Erythroblast (primary cell): ENCODE data around the gene ASIC3.

Source experiments
- GATA1 ChIP-seq: IDR thresholded peaks from 2 replicates; pipeline ENCODE4 v1.6.1; 2011; ENCODE audit warnings: low read depth, mild to moderate bottlenecking, control low read depth, low read length, moderate library complexity
- POLR2A ChIP-seq: IDR thresholded peaks from 2 replicates; pipeline ENCODE4 v1.6.1; 2011; ENCODE audit warnings: mild to moderate bottlenecking, low read length

DNA sequence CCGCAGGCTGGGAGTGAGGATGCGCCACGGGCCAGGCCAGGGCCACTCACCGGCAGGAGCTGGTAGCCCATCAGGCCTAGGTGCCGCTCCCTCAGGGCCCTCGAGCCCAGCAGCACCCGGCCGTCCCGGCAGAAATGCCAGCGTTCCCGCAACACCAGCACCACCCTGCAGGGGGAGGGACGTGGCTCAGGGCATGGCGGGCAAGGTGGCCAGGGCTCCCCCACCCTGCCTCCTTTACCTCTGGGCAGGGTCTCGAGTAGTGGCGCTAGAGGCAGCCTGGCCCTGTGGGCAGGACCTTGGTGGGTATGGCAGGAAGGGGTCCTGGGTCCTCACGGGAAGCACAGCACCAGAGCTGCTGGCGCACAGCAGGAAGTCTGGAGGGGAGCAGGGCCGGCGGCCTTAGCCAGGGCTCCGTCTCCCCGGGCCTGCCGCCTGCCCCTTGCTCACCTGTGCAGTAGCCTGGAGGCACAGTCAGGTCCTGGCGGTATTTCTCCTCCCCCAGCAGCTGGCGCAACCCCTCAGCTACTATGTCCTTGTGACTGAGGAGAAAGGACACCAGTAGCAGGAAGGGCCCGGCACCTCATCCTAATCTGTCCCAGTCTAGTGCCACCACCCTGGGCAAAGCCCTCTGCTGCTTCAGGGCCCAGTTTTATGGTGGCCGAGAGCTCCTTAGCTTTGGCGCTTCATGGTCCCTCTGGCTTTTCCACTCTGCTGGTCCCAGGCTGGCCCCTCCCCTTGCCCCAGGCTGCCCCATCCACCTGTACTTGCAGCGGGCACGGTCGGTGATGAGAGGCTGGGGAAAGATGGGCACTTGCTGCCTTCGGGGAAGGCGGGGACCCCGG is 28.8 kb downstream of the ASIC3 start:
- TF ChIP-seq POLR2A (peak; percentile 35), GATA1 (no peak)
